Measurements from ENCODE around the gene AGBL5.

The AGBL5 gene

DNA sequence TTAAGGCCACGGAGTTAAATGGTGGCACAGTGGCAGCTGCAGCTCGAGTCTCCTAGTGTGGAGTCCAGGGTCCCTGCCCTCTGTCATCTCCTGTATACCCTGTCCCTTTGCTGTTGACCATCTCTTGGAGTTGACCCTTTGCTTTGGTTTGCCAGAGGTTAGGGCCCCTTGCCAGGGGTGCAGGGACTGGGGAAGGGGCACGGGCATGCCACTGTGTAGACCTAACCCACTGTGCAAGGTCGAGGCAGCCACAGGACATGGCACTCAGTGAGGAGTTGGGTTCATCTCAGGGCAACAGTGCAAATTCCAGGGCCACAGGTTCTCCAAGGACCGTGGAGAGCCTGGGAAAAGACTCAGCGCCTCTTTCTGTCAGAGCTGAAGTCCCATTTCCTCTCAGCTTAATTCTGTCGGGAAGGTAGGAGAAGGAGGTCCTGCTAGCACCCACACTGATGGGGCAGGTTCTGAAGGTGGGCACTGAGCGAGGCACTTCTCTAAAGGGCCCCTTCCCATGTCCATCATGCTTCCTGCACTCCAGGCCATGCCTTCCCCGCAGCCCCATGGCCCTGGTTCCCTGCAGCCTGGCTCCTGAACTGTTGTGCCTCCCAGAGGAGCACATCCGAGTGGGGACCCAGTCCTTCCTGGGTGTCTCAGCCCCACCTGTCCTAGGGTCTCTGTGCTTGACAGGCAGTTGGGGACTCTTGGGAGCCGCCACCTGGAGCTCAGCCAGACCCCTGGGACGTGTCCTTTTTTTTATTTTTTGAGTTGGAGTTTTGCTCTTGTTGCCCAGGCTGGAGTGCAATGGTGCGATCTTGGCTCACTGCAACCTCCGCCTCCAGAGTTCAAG is 37.9 kb downstream of the AGBL5 start:
- Mint-ChIP-seq H3K4me1 (peaks cover 49% of the 10 kb centered on the region), H3K4me3 (no peak overlapping the region), H3K36me3 (peaks cover 4% of the 10 kb centered on the region), H3K27ac (no peak overlapping the region), H3K27me3 (no peaks in the 10 kb centered on the region), H3K9me3 (no peaks in the 10 kb centered on the region)
- CTCF ChIA-PET: interaction anchor here (1.0 to 2.6 kb wide), 4 partner anchors 38 to 214 kb away, joined by 3 to 10 read pairs (median 6); partner anchors contain the start of gene AGBL5
- no peak for DNase-seq

DNA sequence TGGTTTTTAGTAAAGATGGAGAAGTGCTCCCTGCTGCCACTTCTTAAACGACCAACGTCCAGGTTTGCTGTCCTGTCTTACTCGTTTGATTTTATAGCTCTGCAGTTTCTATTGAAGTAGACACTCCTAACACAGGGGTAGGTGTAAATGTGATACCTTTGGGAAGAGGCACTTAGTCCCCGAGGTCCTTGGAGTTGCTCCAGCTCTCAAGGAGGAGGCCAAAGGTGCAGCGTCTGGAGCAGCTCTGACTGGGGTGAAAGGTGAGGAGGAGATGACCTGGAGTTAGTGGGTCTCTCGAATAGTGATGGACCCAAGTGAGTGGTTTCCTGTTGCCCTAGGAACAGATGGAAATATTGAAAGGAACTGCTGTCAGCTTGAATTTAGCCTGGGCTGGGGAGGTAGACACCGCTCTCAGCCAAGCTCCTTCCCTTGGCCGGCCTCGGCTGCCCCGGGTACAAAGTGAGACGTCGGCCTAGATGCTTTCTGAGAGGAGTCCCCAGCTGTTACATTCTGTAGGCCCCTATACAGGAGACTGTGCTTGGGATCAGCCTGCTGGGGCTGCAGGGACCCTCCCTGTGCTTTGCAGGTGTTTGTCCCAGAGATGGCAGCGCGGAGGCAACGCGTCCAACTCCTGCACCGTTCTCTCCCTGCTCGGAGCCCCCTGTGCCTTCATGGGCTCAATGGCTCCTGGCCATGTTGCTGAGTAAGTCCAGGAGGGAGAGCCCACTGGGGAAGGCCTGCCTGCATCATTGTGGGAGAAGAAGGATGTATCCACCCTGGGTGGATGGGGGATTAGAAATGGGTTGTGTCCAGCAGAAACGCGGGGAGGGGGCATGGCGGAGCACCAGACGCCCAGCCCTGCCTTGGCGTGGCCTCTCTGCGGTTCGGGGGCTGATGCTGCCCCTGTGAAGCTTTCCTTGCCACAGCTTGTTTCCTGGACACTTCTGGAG is 40.6 kb downstream of the AGBL5 start:
- Mint-ChIP-seq H3K36me3 (peaks cover 1% of the 10 kb centered on the region), H3K9me3 (no peaks in the 10 kb centered on the region), H3K4me1 (peaks cover 43% of the 10 kb centered on the region), H3K27ac (no peak overlapping the region), H3K27me3 (no peaks in the 10 kb centered on the region), H3K4me3 (no peak overlapping the region)
- no peak for DNase-seq
- CTCF ChIA-PET: interaction anchor here (1.3 kb wide), 2 partner anchors 10 to 42 kb away, joined by 3 read pairs; no protein-coding TSS in a partner anchor

DNA sequence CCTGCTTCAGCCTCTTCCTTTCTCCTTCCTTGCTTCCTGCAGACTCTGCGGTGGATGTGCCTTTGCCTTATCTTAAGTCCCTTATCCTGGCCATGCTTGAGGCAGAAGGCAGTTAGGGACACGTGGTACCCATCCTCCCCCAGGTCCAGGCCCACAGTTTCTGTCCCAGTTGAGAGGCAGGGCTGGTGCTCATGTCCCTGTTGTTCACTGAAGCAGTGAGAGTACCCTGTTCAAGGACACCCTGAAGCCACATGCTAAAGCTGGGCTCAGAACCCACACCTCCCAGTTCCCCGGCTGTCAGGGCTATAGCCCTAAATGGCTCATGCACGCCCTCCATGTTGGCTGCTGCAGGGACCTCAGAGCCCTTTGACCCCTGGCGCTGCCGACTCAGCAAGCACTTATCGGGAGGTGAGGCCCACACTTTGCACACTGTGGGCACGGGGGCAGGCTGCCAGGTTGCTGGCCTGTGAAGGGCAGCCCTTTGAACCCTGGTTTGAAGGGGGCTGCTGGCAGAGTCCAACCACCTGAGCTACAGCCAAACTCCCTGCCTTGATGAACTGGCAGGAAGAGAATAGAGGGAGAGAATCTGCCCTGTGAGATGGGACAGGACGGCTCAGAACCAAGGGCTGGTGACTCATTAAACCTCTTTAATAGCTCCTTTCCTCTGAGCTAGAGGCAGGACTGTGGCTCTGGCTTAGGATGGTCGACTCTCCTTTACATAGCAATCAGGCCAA is 41.4 kb downstream of the AGBL5 start:
- peaks cover 1% of the 10 kb centered on the region for H3K36me3 Mint-ChIP-seq
- peaks cover 35% of the 10 kb centered on the region for H3K4me1 Mint-ChIP-seq
- no peak for DNase-seq
- H3K27me3 Mint-ChIP-seq: no peaks in the 10 kb centered on the region
- H3K27ac Mint-ChIP-seq: no peak overlapping the region
- H3K9me3 Mint-ChIP-seq: no peaks in the 10 kb centered on the region
- CTCF ChIA-PET: interaction anchor here (0.7 to 1.3 kb wide), 2 partner anchors 41 to 98 kb away, joined by 3 read pairs; no protein-coding TSS in a partner anchor
- H3K4me3 Mint-ChIP-seq: no peak overlapping the region

DNA sequence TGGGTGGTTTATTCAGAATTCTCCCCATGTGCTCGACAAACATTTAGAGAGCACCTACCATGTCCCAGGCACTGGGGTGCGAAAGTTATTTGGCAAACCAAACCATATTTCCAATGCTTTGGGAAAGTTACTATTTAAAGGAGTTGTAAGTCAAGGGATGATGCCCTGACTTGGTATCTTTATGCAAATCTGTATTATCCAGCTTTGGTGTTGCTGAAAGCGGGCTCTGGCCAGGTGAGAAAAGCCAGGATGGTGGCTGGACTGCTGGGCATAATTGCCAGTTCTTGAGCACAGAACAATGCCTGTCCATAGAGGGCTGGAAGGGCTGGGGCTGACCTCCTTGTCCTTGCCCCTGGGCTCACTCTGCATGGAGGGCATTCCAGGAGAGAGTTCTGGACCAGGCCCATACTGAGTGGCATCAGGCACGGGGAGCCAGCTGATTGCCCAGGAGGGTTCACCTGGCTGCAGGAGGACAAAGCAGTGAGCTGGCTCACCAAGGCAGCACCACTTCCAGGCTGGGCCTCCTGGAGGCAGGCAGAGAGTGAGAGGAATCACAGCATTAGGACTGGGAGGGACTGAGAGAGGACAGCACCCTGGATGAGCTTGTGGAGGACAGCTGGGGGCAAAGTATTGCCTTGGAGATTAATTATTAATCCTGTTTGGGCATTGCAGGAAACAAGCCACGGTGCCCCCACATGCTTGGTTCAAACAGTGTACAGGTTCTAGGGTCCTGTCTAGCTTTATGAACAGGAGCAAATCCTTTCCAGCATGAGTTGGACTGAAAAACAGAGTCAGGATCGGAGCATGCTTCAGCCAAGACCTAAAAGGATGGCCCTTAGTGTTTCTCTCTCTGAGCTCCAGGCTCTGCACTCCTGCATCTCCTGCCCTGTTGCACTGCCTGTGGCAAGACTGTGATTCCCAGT is 42.2 kb downstream of the AGBL5 start:
- Mint-ChIP-seq H3K4me3 (no peak overlapping the region), H3K4me1 (peaks cover 29% of the 10 kb centered on the region), H3K27me3 (no peaks in the 10 kb centered on the region), H3K9me3 (no peaks in the 10 kb centered on the region), H3K27ac (no peak overlapping the region), H3K36me3 (peaks cover 1% of the 10 kb centered on the region)
- DNase-seq: no peak
- CTCF ChIA-PET: interaction anchor here (0.5 to 0.9 kb wide), 3 partner anchors 73 to 98 kb away, joined by 3 read pairs; no protein-coding TSS in a partner anchor

DNA sequence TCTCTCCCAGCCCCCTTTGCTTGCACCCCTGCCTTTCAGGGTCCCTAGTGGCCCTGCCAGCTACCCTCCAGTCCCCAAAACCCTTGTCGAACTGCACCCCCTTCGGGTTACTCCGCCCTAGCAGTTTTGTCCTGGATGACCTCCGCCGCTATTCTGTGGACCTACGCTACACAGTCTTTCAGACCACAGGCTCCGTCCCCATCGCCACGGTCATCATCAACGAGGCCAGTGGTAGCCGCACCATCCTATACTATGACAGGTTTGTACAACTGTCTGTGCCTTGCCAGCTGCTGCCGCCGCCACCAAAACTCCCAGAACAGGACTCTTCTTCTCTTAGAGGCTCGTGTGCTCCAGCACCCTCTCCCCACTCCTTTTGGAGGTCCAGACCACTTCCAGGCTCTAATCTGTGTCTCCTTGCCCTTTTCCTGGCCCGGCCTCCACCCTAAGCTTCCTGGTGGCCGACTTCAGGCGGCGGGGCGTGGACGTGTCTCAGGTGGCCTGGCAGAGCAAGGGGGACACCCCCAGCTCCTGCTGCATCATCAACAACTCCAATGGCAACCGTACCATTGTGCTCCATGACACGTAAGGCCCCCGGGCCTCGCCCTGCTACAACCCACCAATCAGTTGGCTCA is 43.0 kb downstream of the AGBL5 start:
- Mint-ChIP-seq H3K4me3 (no peak overlapping the region), H3K9me3 (no peaks in the 10 kb centered on the region), H3K27me3 (no peaks in the 10 kb centered on the region), H3K27ac (no peak overlapping the region), H3K4me1 (peaks cover 22% of the 10 kb centered on the region), H3K36me3 (peaks cover 1% of the 10 kb centered on the region)
- DNase-seq: no peak
- CTCF ChIA-PET: interaction anchor here (0.5 to 3.0 kb wide), 4 partner anchors 72 to 209 kb away, joined by 3 to 13 read pairs (median 3); no protein-coding TSS in a partner anchor

DNA sequence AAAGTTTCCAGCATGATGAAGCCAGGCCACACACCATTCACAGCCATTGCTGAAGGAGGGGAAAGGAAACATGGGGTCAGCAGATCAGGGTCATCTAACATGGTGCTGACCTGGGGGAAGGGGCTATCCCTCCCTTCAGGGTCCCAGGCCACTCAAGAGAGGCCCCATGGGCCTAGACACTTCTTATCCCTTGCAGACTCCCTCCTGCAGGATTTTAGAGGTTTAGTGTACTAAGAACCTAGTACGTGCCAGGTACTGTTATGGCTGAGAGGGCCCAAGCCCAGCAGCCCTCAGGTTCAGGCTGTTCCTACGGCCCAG is 43.9 kb downstream of the AGBL5 start:
- no peaks in the 10 kb centered on the region for H3K27me3 Mint-ChIP-seq
- H3K36me3 Mint-ChIP-seq: no peaks in the 10 kb centered on the region
- DNase-seq: no peak
- CTCF ChIA-PET: interaction anchor here (0.9 to 3.0 kb wide), 3 partner anchors 97 to 208 kb away, joined by 3 to 13 read pairs (median 8); no protein-coding TSS in a partner anchor
- H3K9me3 Mint-ChIP-seq: no peaks in the 10 kb centered on the region
- H3K4me3 Mint-ChIP-seq: no peak overlapping the region
- H3K27ac Mint-ChIP-seq: no peak overlapping the region
- H3K4me1 Mint-ChIP-seq: peaks cover 15% of the 10 kb centered on the region

DNA sequence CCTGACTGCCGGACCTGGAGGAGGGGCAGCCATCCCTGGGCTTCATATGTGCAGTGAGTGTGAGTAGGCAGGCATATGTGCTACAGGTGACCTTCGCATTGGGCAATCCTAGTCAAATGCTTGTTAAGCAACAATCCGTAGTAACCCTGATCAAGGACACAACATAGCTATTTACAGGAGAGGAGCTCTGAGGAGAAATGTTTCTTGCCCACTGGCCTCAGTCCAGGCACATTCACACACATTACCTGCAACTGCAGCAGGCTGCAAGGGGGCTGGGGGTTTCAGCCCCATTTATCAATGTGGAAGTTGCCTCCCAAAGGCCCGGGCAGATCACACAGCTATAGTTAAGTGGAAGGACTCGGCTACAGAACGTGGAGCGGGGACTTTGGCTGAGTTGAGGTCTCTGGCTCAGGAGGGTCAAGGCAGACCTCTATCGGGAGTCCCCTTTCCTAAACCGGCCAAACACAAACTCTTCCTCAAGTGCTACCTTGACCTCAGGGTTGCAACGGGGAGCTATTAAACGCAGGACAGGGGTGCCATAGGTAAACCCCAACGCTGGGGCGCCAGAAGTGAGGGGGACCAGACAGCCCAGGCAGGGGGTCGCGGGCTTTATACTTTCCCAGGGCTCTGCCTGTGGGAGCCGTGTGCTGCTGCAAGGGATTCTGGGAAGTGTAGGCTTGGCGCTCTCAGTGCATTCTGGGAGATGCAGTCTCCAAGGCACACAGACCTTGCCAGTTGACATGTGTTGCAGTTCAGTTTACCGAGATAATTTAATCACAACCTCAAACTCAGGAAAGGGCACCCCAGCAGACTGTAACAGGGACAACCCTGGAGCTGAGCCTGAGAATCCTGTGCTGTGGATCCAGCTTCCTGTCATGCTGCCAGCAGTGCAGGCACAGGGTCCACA is 44.5 kb downstream of the AGBL5 start:
- H3K9me3 Mint-ChIP-seq: no peaks in the 10 kb centered on the region
- no peak overlapping the region for H3K4me3 Mint-ChIP-seq

DNA sequence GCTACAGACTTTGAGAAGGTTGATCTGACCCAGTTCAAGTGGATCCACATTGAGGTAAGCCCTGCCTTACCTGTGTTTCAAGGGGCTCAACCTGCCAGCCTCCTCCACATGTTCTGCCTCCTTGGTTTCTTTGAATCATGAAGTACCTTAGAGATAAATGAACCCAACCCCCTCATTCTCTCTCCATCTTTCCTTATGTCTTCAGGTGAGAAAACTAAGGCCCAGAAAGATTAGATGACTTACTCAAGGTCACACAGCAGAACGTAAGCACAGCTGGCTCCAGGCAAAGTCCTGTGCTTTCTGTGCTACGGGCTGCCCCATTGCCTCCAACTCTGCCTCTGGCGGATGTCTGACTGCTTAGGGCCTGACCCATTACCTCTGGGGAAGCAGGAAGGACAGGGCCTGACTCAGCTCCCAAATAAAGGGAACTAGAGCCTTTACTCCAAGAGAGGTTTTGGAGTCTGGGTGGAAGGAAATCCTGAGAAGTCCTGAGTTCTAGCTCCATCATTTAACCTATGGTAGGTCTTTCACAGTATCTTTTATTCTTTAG is 45.4 kb downstream of the AGBL5 start:
- Mint-ChIP-seq H3K27me3 (no peaks in the 10 kb centered on the region), H3K27ac (no peak overlapping the region), H3K4me3 (no peak overlapping the region), H3K36me3 (no peaks in the 10 kb centered on the region), H3K4me1 (peaks cover 13% of the 10 kb centered on the region), H3K9me3 (no peaks in the 10 kb centered on the region)
- DNase-seq: no peak
- CTCF ChIA-PET: interaction anchor here (0.8 to 3.0 kb wide), 9 partner anchors 9 to 206 kb away, joined by 3 to 13 read pairs (median 3); partner anchors contain the start of genes KHK and PREB

More for the DNA sequence above, 44.5 kb downstream of the AGBL5 start:
- Mint-ChIP-seq H3K27ac (no peak overlapping the region), H3K36me3 (no peaks in the 10 kb centered on the region), H3K27me3 (no peaks in the 10 kb centered on the region), H3K4me1 (peaks cover 15% of the 10 kb centered on the region)
- DNase-seq: peak; percentile 67
- CTCF ChIA-PET: interaction anchor here (0.9 to 3.0 kb wide), 4 partner anchors 9 to 207 kb away, joined by 3 to 13 read pairs (median 7); partner anchors contain the start of gene KHK

DNA sequence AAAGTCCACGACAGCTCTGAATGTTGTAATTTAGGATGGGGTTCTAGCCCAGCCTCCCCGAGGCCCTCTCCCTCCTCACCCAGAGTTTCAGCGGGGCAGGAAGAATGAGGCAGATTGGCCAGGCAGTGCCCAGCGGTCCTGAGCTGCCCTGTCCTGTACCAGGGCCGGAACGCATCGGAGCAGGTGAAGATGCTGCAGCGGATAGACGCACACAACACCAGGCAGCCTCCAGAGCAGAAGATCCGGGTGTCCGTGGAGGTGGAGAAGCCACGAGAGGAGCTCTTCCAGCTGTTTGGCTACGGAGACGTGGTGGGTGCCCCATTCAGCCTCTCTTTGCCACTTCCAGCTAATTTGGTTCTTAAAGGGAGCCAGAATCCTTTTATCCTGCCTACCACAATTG is 45.9 kb downstream of the AGBL5 start:
- no peak overlapping the region for H3K4me3 Mint-ChIP-seq
- H3K4me1 Mint-ChIP-seq: peaks cover 13% of the 10 kb centered on the region
- no peak for DNase-seq
- CTCF ChIA-PET: interaction anchor here (0.8 to 3.0 kb wide), 11 partner anchors 9 to 251 kb away, joined by 3 to 13 read pairs (median 3); partner anchors contain the start of genes KHK and PREB
- H3K36me3 Mint-ChIP-seq: no peaks in the 10 kb centered on the region
- H3K27me3 Mint-ChIP-seq: no peaks in the 10 kb centered on the region
- H3K9me3 Mint-ChIP-seq: no peaks in the 10 kb centered on the region
- no peak overlapping the region for H3K27ac Mint-ChIP-seq

DNA sequence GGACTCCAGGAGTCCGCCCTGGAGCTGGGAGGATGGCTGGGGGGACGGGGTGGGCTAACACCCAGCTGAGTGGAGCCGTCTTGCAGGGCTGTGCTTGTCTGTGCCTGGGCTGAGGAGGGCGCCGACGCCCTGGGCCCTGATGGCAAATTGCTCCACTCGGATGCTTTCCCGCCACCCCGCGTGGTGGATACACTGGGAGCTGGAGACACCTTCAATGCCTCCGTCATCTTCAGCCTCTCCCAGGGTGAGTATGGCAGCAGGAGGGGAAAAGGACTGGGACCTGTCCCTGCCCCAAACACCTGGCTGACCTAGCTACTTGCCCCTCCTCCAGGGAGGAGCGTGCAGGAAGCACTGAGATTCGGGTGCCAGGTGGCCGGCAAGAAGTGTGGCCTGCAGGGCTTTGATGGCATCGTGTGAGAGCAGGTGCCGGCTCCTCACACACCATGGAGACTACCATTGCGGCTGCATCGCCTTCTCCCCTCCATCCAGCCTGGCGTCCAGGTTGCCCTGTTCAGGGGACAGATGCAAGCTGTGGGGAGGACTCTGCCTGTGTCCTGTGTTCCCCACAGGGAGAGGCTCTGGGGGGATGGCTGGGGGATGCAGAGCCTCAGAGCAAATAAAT is 48.0 kb downstream of the AGBL5 start:
- Mint-ChIP-seq H3K36me3 (no peaks in the 10 kb centered on the region), H3K4me3 (no peak overlapping the region), H3K9me3 (no peaks in the 10 kb centered on the region), H3K27ac (no peak overlapping the region), H3K27me3 (peaks cover 5% of the 10 kb centered on the region), H3K4me1 (peaks cover 13% of the 10 kb centered on the region)
- DNase-seq: no peak
- CTCF ChIA-PET: interaction anchor here (0.8 to 4.6 kb wide), 10 partner anchors 15 to 204 kb away, joined by 3 to 28 read pairs (median 5); partner anchors contain the start of genes ABHD1, AGBL5, PREB and TRIM54

DNA sequence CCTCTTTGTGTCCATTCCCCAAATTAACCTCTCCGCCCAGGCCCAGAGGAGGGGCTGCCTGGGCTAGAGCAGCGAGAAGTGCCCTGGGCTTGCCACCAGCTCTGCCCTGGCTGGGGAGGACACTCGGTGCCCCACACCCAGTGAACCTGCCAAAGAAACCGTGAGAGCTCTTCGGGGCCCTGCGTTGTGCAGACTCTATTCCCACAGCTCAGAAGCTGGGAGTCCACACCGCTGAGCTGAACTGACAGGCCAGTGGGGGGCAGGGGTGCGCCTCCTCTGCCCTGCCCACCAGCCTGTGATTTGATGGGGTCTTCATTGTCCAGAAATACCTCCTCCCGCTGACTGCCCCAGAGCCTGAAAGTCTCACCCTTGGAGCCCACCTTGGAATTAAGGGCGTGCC is 48.6 kb downstream of the AGBL5 start:
- Mint-ChIP-seq H3K4me3 (no peak overlapping the region), H3K9me3 (no peaks in the 10 kb centered on the region), H3K4me1 (peaks cover 13% of the 10 kb centered on the region), H3K36me3 (no peaks in the 10 kb centered on the region), H3K27ac (no peak overlapping the region), H3K27me3 (peaks cover 5% of the 10 kb centered on the region)
- DNase-seq: no peak
- CTCF ChIA-PET: interaction anchor here (0.9 to 4.6 kb wide), 7 partner anchors 15 to 203 kb away, joined by 3 to 28 read pairs (median 6); partner anchors contain the start of genes ABHD1 and TRIM54

Data from activated naive CD4-positive, alpha-beta T cell treated with anti-CD3 and anti-CD28 coated beads, Interleukin-2, amount 10 ng/mL, durations not matched to agents 7 days and 5 days (primary cell).